Osteocyte (in vitro differentiated cells): Measurements from ENCODE around the gene MATCAP1. TPM values are rescaled to one million over a fixed set of nuclear protein-coding genes. Genes with fewer than 3 reads are reported as not detected.

ENCODE experiments used
- DNase-seq: peaks from one replicate; pipeline ENCODE4 v3.0.0; 2021; ENCODE audit warnings: mixed read lengths; ENCODE audit not compliant: unreplicated experiment; ENCODE audit errors: extremely low spot score
- H3K27ac Mint-ChIP-seq: one replicate; pipeline ENCODE4 v1.8.0; 2021; ENCODE audit warnings: mild to moderate bottlenecking, mixed read lengths; ENCODE audit not compliant: unreplicated experiment
- H3K27me3 Mint-ChIP-seq: one replicate; pipeline ENCODE4 v1.8.0; 2021; ENCODE audit warnings: mixed read lengths; ENCODE audit not compliant: unreplicated experiment
- H3K36me3 Mint-ChIP-seq: one replicate; pipeline ENCODE4 v1.8.0; 2021; ENCODE audit warnings: mixed read lengths; ENCODE audit not compliant: unreplicated experiment
- H3K4me1 Mint-ChIP-seq: one replicate; pipeline ENCODE4 v1.8.0; 2021; ENCODE audit warnings: mixed read lengths; ENCODE audit not compliant: unreplicated experiment
- H3K4me3 Mint-ChIP-seq: one replicate; pipeline ENCODE4 v1.8.0; 2021; ENCODE audit warnings: mild to moderate bottlenecking, moderate library complexity, mixed read lengths; ENCODE audit not compliant: unreplicated experiment
- H3K9me3 Mint-ChIP-seq: one replicate; pipeline ENCODE4 v1.8.0; 2021; ENCODE audit warnings: mixed read lengths; ENCODE audit not compliant: unreplicated experiment
- total RNA-seq: library from RNA; stranded (reverse); gene quantifications from 2 replicates; pipeline ENCODE4 v1.2.1, GENCODE V29; 2021
- TF ChIP-seq, protein P1 (sequence below): fragments of 200-600 bp; sonication (generic); IDR thresholded peaks from 2 replicates; pipeline ENCODE4 v1.5.0; 2021; ENCODE audit warnings: antibody characterized with exemption, mild to moderate bottlenecking, moderate library complexity

The MATCAP1 gene
- total RNA-seq, 1 donor from 2014 or later = 35.7 TPM

DNA sequence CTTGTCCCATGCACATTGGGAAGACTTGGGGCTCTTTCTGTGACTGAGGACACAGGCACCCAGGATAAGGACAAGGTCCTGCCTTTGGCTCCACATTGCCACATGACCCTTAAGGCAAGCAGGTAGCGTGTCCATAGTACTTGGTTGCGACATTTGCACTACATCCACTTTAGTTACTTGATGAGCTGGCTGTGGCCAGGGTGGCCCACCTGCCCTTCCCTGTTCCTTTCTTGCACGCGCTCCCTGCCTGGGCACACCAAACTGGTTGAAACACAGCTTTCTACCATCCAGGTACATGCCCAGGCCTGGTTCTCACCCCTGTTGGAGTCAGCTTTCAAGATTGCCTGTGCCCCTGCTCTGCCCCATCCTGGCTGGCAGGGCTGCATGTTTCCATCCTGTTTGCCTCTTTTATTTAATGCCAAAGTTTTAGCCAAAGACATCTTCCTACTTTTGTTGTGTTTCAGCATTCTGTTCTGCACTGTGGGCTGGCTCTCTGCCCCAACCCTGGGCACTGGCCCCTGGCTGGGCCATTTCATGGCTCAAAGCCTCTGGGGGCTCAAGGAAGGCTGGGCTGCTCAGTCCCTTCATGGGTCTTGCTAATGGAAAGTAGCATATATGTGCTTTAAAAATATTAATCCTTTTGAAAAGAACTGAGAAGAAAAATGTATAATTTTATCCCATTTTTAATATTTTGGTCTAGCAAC lies 36.2 kb downstream of the MATCAP1 start:
- Mint-ChIP-seq H3K27me3 (no peaks in the 10 kb centered on the region), H3K36me3 (peaks cover 32% of the 10 kb centered on the region), H3K27ac (peak overlapping the region; percentile 43)

DNA sequence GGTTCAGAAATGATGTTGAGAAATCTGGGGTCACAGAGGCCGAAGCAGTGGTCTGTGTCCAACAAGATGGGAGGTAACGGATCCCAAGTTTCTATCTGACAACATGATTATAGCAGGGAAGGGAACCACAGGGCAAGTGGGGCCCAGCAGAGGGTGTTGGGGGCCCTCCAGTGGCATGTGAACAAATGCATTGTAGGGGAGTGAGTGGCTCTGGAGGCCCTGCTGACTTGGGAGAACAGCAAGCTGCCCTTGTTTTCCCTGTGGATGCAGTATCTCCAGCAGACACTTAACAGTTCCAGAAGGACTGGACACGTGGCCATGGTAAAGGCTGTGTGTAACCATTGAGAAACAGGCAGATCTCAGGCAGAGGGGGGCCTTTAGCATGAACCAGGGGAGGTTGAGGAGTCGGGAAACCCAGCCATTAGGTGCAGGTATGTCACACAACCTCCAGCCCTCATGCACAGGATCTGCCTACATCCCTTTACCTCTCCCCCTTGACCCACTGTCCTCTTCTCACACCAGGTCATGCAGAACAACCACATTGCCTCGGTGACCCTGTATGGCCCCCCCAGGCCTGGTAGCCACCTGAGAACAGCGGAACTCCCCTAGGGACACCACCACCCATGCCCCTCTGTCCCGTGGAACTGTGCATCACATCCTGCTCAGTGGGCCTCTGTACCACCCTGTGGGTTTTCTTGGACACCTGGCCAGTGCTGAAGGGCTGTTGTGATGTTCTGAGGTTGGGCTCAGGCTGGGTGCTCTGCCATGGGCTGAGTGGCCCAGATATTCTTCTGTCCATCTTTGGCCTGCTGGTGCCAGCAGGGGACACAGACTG lies 37.0 kb downstream of the MATCAP1 start:
- TF ChIP-seq, protein P1, sequence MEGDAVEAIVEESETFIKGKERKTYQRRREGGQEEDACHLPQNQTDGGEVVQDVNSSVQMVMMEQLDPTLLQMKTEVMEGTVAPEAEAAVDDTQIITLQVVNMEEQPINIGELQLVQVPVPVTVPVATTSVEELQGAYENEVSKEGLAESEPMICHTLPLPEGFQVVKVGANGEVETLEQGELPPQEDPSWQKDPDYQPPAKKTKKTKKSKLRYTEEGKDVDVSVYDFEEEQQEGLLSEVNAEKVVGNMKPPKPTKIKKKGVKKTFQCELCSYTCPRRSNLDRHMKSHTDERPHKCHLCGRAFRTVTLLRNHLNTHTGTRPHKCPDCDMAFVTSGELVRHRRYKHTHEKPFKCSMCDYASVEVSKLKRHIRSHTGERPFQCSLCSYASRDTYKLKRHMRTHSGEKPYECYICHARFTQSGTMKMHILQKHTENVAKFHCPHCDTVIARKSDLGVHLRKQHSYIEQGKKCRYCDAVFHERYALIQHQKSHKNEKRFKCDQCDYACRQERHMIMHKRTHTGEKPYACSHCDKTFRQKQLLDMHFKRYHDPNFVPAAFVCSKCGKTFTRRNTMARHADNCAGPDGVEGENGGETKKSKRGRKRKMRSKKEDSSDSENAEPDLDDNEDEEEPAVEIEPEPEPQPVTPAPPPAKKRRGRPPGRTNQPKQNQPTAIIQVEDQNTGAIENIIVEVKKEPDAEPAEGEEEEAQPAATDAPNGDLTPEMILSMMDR = no peak
- H3K27ac Mint-ChIP-seq = no peak overlapping the region
- H3K36me3 Mint-ChIP-seq = peaks cover 36% of the 10 kb centered on the region
- H3K9me3 Mint-ChIP-seq = no peaks in the 10 kb centered on the region
- H3K4me1 Mint-ChIP-seq = peaks cover 10% of the 10 kb centered on the region
- no peak overlapping the region for H3K4me3 Mint-ChIP-seq
- no peak for DNase-seq
- H3K27me3 Mint-ChIP-seq = no peaks in the 10 kb centered on the region

More for the DNA sequence above, 36.2 kb downstream of the MATCAP1 start:
- TF ChIP-seq, protein P1 = no peak
- no peak overlapping the region for H3K4me3 Mint-ChIP-seq
- DNase-seq = no peak
- no peaks in the 10 kb centered on the region for H3K9me3 Mint-ChIP-seq
- H3K4me1 Mint-ChIP-seq = peaks cover 10% of the 10 kb centered on the region

DNA sequence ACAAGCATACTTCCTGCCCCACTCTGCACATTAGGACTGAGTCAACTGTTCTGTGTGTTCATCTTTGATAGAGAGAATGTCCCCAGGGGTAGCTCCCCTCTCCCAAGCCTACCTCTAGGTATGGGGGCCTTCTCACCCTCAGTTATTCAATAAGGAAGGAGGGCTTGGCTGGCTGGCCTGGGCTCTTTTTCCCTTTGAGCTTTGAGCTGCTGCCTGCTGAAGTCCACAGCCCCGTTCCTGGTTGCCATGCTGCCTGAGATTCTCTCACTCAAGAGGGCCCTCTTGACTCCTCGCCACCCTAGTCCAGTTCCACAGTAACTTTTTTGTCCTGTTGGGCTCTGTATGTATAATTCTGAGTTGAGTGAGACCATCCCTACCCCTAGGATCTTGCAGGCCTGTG lies 38.0 kb downstream of the MATCAP1 start:
- peaks cover 42% of the 10 kb centered on the region for H3K36me3 Mint-ChIP-seq

DNA sequence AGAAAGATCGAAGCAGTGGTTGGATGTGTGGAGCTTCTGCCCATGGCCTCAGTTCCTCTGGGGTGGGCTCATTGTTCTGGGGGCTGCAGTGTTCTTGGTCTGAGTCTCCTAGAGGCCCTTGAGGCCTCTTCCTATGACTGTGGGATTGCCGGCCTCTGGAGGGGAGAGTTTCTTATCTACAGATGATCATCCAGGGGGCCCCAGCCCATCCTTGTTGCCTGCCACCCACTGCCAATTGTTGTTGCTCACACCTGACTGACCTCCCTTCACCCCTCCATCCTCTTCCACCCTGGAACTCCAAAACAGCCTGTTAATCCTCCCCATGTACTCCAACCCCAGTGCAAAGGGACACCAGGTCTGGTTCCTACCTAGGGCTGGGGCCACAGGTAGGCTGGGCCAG lies 38.8 kb downstream of the MATCAP1 start:
- no peaks in the 10 kb centered on the region for H3K9me3 Mint-ChIP-seq
- H3K27me3 Mint-ChIP-seq = no peaks in the 10 kb centered on the region
- TF ChIP-seq, protein P1 = no peak
- DNase-seq = no peak
- H3K4me1 Mint-ChIP-seq = peaks cover 6% of the 10 kb centered on the region
- H3K36me3 Mint-ChIP-seq = peaks cover 49% of the 10 kb centered on the region
- H3K4me3 Mint-ChIP-seq = no peak overlapping the region
- H3K27ac Mint-ChIP-seq = no peak overlapping the region

More for the DNA sequence above, 38.0 kb downstream of the MATCAP1 start:
- Mint-ChIP-seq H3K4me3 (no peak overlapping the region), H3K27me3 (no peaks in the 10 kb centered on the region), H3K27ac (no peak overlapping the region), H3K9me3 (no peaks in the 10 kb centered on the region), H3K4me1 (peaks cover 6% of the 10 kb centered on the region)
- TF ChIP-seq, protein P1 = no peak
- no peak for DNase-seq

DNA sequence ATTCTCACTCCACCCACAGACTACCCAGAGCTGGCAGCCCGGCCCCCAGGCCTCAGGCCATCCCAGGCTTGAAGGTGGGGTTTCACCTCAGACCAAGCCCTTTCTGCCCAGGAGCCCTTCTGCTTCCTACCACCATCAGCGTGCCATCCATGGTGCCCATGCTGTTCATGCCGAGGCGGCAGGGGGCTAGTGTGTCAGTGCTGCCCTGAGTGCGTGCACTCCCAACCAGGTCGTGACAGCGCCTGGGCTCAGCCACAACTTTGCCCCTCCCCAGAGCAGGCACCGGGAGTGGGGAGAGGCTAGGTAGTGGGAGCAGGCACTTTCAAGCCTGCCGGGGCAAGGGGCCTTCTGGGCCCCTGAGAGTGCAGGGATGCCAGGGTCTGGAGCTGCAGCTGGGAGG lies 41.4 kb downstream of the MATCAP1 start:
- H3K9me3 Mint-ChIP-seq = no peaks in the 10 kb centered on the region
- peaks cover 40% of the 10 kb centered on the region for H3K36me3 Mint-ChIP-seq
- no peaks in the 10 kb centered on the region for H3K4me1 Mint-ChIP-seq
- H3K4me3 Mint-ChIP-seq = no peak overlapping the region
- DNase-seq = no peak
- H3K27me3 Mint-ChIP-seq = no peaks in the 10 kb centered on the region
- TF ChIP-seq, protein P1 = no peak
- H3K27ac Mint-ChIP-seq = no peak overlapping the region
